ENCODE data around the gene WDR3. TPM values are rescaled to one million over a fixed set of nuclear protein-coding genes. Genes with fewer than 3 reads are reported as not detected.

Gene WDR3
- total and polyA plus RNA-seq, 2 donors (not counting 1 experiment from before 2014, with no cell fraction given) = 5.5 to 18.5 TPM

DNA sequence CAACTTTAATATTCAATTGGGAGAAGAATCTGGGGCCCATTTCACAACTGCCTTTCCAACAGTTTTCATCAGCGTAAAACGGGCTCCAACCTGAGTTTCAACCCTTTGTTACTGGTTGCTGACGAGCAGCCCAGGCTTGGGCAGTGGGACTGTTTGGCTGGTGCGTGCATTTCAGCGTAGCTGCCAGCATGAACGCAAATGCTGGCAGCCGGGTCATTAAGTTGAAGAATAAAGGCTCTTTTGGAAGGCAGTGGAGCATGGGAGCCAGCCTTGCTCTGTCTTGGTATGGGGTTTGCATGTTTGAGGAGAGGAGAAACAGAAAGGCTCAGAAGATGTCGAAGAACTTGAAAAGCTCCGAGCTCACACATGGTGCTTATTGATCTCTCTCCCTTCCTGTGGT is 40.7 kb downstream of the WDR3 start:
- Histone ChIP-seq H3K4me1 (ENCODE audit: control insufficient read depth in 2 of 2, insufficient read depth in 2 of 2, low read length in 2 of 2) (peaks cover 5 to 9% of the 10 kb centered on the region in 2 donors), H3K27ac (ENCODE audit: low read length in 2 of 2) (no peak overlapping the region), H3K4me2 (replicated peaks; ENCODE audit: low read depth, low read length, poor library complexity, severe bottlenecking) (no peak overlapping the region), H3K9ac (ENCODE audit: low read length) (no peak overlapping the region), H3K36me3 (replicated peaks in 1 of 2; ENCODE audit: control extremely low read depth in 1 of 2, control insufficient read depth in 1 of 2, extremely low read depth in 1 of 2, insufficient read depth in 2 of 2, low read length in 1 of 2) (no peaks in the 10 kb centered on the region), H3K79me2 (ENCODE audit: control insufficient read depth, insufficient read depth, low read length) (no peaks in the 10 kb centered on the region), H3K27me3 (replicated peaks in 1 of 4; ENCODE audit: control extremely low read depth in 1 of 4, control insufficient read depth in 3 of 4, insufficient read depth in 4 of 4, low read length in 3 of 4) (no peaks in the 10 kb centered on the region), H3K9me3 (ENCODE audit: control extremely low read depth in 1 of 3, control insufficient read depth in 2 of 3, insufficient read depth in 1 of 3, low read length in 2 of 3) (no peaks in the 10 kb centered on the region), H4K20me1 (ENCODE audit: control insufficient read depth, insufficient read depth, low read length, poor library complexity, severe bottlenecking) (no peaks in the 10 kb centered on the region), H2AFZ (ENCODE audit: insufficient read depth, low read depth, low read length, poor library complexity, severe bottlenecking) (no peak overlapping the region), H3K4me3 (ENCODE audit: control extremely low read depth in 1 of 5, extremely low read depth in 1 of 5, insufficient read depth in 1 of 5, low read depth in 2 of 5, low read length in 4 of 5) (no peak overlapping the region)
- POLR2A ChIA-PET = no interaction called here
- CTCF ChIA-PET = no interaction called here
- Mint-ChIP-seq H3K27me3 (peaks cover 8% of the 10 kb centered on the region), H3K4me3 (no peak overlapping the region), H3K9me3 (ENCODE audit: insufficient read depth) (no peaks in the 10 kb centered on the region), H3K27ac (no peak overlapping the region), H3K4me1 (peaks cover 12% of the 10 kb centered on the region)
- intact Hi-C loops (cut with micrococcal nuclease) = no loop called here
- no peak for TF ChIP-seq EZH2 (IDR thresholded peaks at IDR 0.05; ENCODE audit: borderline replicate concordance, insufficient read depth, low read depth, low read length, poor library complexity, severe bottlenecking)
- TF ChIP-seq, protein P1, sequence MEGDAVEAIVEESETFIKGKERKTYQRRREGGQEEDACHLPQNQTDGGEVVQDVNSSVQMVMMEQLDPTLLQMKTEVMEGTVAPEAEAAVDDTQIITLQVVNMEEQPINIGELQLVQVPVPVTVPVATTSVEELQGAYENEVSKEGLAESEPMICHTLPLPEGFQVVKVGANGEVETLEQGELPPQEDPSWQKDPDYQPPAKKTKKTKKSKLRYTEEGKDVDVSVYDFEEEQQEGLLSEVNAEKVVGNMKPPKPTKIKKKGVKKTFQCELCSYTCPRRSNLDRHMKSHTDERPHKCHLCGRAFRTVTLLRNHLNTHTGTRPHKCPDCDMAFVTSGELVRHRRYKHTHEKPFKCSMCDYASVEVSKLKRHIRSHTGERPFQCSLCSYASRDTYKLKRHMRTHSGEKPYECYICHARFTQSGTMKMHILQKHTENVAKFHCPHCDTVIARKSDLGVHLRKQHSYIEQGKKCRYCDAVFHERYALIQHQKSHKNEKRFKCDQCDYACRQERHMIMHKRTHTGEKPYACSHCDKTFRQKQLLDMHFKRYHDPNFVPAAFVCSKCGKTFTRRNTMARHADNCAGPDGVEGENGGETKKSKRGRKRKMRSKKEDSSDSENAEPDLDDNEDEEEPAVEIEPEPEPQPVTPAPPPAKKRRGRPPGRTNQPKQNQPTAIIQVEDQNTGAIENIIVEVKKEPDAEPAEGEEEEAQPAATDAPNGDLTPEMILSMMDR (IDR thresholded peaks at IDR 0.05) = no peak
- DNase-seq = no peak
- ATAC-seq (ENCODE audit: low read depth) = no peak
- 93% methylated on average over 9 of the region's 9 CpGs for WGBS (ENCODE audit: insufficient coverage)

DNA sequence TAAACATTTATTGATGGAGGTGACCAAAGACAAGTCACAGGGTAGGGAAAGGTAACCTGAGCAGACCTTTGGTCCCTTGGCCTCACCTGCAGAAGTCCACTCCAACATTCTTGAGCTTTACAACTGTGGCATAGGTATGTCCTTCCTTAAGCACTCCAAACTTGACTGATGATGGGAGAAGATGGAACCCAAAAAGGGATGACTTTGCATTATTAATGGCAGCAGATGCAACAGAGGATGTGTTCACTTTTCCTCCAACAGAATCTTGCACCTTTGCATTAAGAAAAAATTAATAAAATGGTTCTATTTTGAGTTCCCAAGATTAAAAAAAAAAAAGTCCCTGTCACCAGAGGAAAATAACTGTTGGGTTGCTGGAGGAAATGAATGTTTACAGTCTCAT is 42.2 kb downstream of the WDR3 start:
- Histone ChIP-seq H4K20me1 (ENCODE audit: control insufficient read depth, insufficient read depth, low read length, poor library complexity, severe bottlenecking) (no peaks in the 10 kb centered on the region), H3K27ac (ENCODE audit: low read length in 2 of 2) (no peak overlapping the region), H3K4me1 (ENCODE audit: control insufficient read depth in 2 of 2, insufficient read depth in 2 of 2, low read length in 2 of 2) (peaks cover 5 to 9% of the 10 kb centered on the region in 2 donors), H3K4me3 (ENCODE audit: control extremely low read depth in 1 of 5, extremely low read depth in 1 of 5, insufficient read depth in 1 of 5, low read depth in 2 of 5, low read length in 4 of 5) (no peak overlapping the region), H3K9ac (ENCODE audit: low read length) (no peak overlapping the region), H3K4me2 (replicated peaks; ENCODE audit: low read depth, low read length, poor library complexity, severe bottlenecking) (no peak overlapping the region), H3K9me3 (ENCODE audit: control extremely low read depth in 1 of 3, control insufficient read depth in 2 of 3, insufficient read depth in 1 of 3, low read length in 2 of 3) (no peaks in the 10 kb centered on the region), H3K79me2 (ENCODE audit: control insufficient read depth, insufficient read depth, low read length) (no peaks in the 10 kb centered on the region), H2AFZ (ENCODE audit: insufficient read depth, low read depth, low read length, poor library complexity, severe bottlenecking) (no peak overlapping the region), H3K36me3 (replicated peaks in 1 of 2; ENCODE audit: control extremely low read depth in 1 of 2, control insufficient read depth in 1 of 2, extremely low read depth in 1 of 2, insufficient read depth in 2 of 2, low read length in 1 of 2) (no peaks in the 10 kb centered on the region), H3K27me3 (replicated peaks in 1 of 4; ENCODE audit: control extremely low read depth in 1 of 4, control insufficient read depth in 3 of 4, insufficient read depth in 4 of 4, low read length in 3 of 4) (no peaks in the 10 kb centered on the region)
- H3K27ac Mint-ChIP-seq = no peak overlapping the region
- DNase-seq (no peak), ATAC-seq (ENCODE audit: low read depth) (no peak)
- ChIA-PET POLR2A (no interaction called here), CTCF (no interaction called here)
- no peak for TF ChIP-seq EZH2 (IDR thresholded peaks at IDR 0.05; ENCODE audit: borderline replicate concordance, insufficient read depth, low read depth, low read length, poor library complexity, severe bottlenecking)
- TF ChIP-seq, protein P1 (IDR thresholded peaks at IDR 0.05) = no peak
- peaks cover 12% of the 10 kb centered on the region for H3K27me3 Mint-ChIP-seq
- H3K9me3 Mint-ChIP-seq (ENCODE audit: insufficient read depth) = no peaks in the 10 kb centered on the region
- intact Hi-C loops (cut with micrococcal nuclease) = no loop called here
- peaks cover 12% of the 10 kb centered on the region for H3K4me1 Mint-ChIP-seq
- H3K4me3 Mint-ChIP-seq = no peak overlapping the region
